Activated CD8-positive, alpha-beta T cell treated with anti-CD3 and anti-CD28 coated beads for 36 hours (primary cell): ENCODE measurements around the gene DCAF6. TPM values are rescaled to one million over a fixed set of nuclear protein-coding genes. Genes with fewer than 3 reads are reported as not detected.

Source experiments
- ATAC-seq: fragments of 200-7000 bp; cut with Tn5 transposase; one replicate; pipeline ENCODE4 v1.10.0; 2021; ENCODE audit warnings: mild to moderate bottlenecking, moderate library complexity
- CTCF ChIA-PET: fragments of 350-600 bp; sonication (Branson Sonifier 250); formaldehyde crosslinking; loops from one replicate; lab custom pipeline; 2021; ENCODE audit warnings: antibody characterized with exemption; lab: Charles Lee
- POLR2A ChIA-PET: fragments of 350-600 bp; sonication (Branson Sonifier 250); formaldehyde crosslinking; loops from one replicate; lab custom pipeline; 2021; ENCODE audit warnings: antibody characterized with exemption; lab: Charles Lee
- DNase-seq: peaks from one replicate; pipeline ENCODE4 v3.0.0-alpha.2; 2020
- H3K27ac Mint-ChIP-seq: one replicate; pipeline ENCODE4 v1.8.0; 2021; ENCODE audit warnings: mild to moderate bottlenecking, mixed read lengths
- H3K27me3 Mint-ChIP-seq: one replicate; pipeline ENCODE4 v1.8.0; 2021; ENCODE audit warnings: mixed read lengths
- H3K36me3 Mint-ChIP-seq: one replicate; pipeline ENCODE4 v1.8.0; 2021; ENCODE audit warnings: low read depth, mixed read lengths
- H3K4me1 Mint-ChIP-seq: one replicate; pipeline ENCODE4 v1.8.0; 2021; ENCODE audit warnings: low read depth, mixed read lengths
- H3K4me3 Mint-ChIP-seq: one replicate; pipeline ENCODE4 v1.8.0; 2021; ENCODE audit warnings: mild to moderate bottlenecking, moderate library complexity, mixed read lengths
- H3K9me3 Mint-ChIP-seq: one replicate; pipeline ENCODE4 v1.8.0; 2021; ENCODE audit warnings: mixed read lengths
- intact Hi-C: fragments of 100-400 bp; cut with micrococcal nuclease; formaldehyde crosslinking; loops from one replicate; pipeline ENCODE4 v1.10.0; 2022
- total RNA-seq, 2 experiments: library from RNA; stranded (reverse); gene quantifications; one replicate each; pipeline ENCODE4 v1.2.3, GENCODE V29; 2021
- TF ChIP-seq, protein P1 (sequence below): fragments of 200-600 bp; IDR thresholded peaks from one replicate; pipeline ENCODE4 v1.8.0; 2022; ENCODE audit warnings: antibody characterized with exemption, mild to moderate bottlenecking

The DCAF6 gene
- total RNA-seq, 2 experiments from 2014 or later: 21.6 to 22.6 TPM

GRCh38 chr1:167913895-167914496 is 22.5 kb upstream of the DCAF6 start, which contains the start of gene ADCY10:
Gene ADCY10, minus strand, starts transcription at chr1:167914134. Its CDS starts 8,994 bp downstream, at chr1:167905140.
- POLR2A ChIA-PET: no interaction called here
- ATAC-seq: no peak
- H3K4me3 Mint-ChIP-seq: no peak within 1 kb of the TSS
- TF ChIP-seq, protein P1, sequence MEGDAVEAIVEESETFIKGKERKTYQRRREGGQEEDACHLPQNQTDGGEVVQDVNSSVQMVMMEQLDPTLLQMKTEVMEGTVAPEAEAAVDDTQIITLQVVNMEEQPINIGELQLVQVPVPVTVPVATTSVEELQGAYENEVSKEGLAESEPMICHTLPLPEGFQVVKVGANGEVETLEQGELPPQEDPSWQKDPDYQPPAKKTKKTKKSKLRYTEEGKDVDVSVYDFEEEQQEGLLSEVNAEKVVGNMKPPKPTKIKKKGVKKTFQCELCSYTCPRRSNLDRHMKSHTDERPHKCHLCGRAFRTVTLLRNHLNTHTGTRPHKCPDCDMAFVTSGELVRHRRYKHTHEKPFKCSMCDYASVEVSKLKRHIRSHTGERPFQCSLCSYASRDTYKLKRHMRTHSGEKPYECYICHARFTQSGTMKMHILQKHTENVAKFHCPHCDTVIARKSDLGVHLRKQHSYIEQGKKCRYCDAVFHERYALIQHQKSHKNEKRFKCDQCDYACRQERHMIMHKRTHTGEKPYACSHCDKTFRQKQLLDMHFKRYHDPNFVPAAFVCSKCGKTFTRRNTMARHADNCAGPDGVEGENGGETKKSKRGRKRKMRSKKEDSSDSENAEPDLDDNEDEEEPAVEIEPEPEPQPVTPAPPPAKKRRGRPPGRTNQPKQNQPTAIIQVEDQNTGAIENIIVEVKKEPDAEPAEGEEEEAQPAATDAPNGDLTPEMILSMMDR: no peak
- no peaks in the 10 kb centered on the region for H3K27me3 Mint-ChIP-seq
- H3K36me3 Mint-ChIP-seq: peaks cover 10% of the 10 kb centered on the region
- peaks cover 9% of the 10 kb centered on the region for H3K9me3 Mint-ChIP-seq
- no peak for DNase-seq
- intact Hi-C loops: no loop called here
- no peak within 1 kb of the TSS for H3K27ac Mint-ChIP-seq
- CTCF ChIA-PET: interaction anchor here (0.8 to 1.4 kb wide), 4 partner anchors 10 to 169 kb away, joined by 3 to 5 read pairs (median 3); no protein-coding TSS in a partner anchor
- H3K4me1 Mint-ChIP-seq: no peaks in the 10 kb centered on the region

- Mint-ChIP-seq H3K27me3 (no peaks in the 10 kb centered on the region), H3K9me3 (no peaks in the 10 kb centered on the region), H3K27ac (no peak overlapping the region), H3K4me3 (no peak overlapping the region), H3K4me1 (no peaks in the 10 kb centered on the region), H3K36me3 (peaks cover 12% of the 10 kb centered on the region)
- CTCF ChIA-PET: interaction anchor here (1.0 kb wide), 1 partner anchor 167 kb away, joined by 3 read pairs; no protein-coding TSS in a partner anchor
- intact Hi-C loops: no loop called here
- TF ChIP-seq, protein P1: no peak
- POLR2A ChIA-PET: no interaction called here
- no peak for ATAC-seq
- DNase-seq: no peak
These were observed 20.9 kb upstream of the DCAF6 start for GRCh38 chr1:167915569-167915968.

GRCh38 chr1:167916766-167917511 is 19.5 kb upstream of the DCAF6 start:
- intact Hi-C loops: no loop called here
- Mint-ChIP-seq H3K4me1 (peaks cover 1% of the 10 kb centered on the region), H3K4me3 (no peak overlapping the region), H3K36me3 (peaks cover 12% of the 10 kb centered on the region), H3K9me3 (no peaks in the 10 kb centered on the region), H3K27me3 (no peaks in the 10 kb centered on the region), H3K27ac (no peak overlapping the region)
- ChIA-PET POLR2A (interaction anchor here (1.5 kb wide), 1 partner anchor 11 kb away, joined by 4 read pairs; no protein-coding TSS in a partner anchor), CTCF (interaction anchor here (1.0 to 1.6 kb wide), 2 partner anchors 165 to 229 kb away, joined by 3 to 4 read pairs; no protein-coding TSS in a partner anchor)
- TF ChIP-seq, protein P1: no peak
- ATAC-seq (no peak), DNase-seq (no peak)

GRCh38 chr1:167922023-167922422 is 14.5 kb upstream of the DCAF6 start:
- ATAC-seq (no peak), DNase-seq (no peak)
- ChIA-PET CTCF (interaction anchor here (0.6 to 1.1 kb wide), 2 partner anchors 108 to 159 kb away, joined by 3 to 5 read pairs; no protein-coding TSS in a partner anchor), POLR2A (interaction anchor here (0.6 to 1.8 kb wide), 3 partner anchors 9 to 1794 kb away, joined by 3 to 6 read pairs (median 4); no protein-coding TSS in a partner anchor)
- intact Hi-C loops: no loop called here
- Mint-ChIP-seq H3K36me3 (peaks cover 17% of the 10 kb centered on the region), H3K4me1 (peaks cover 10% of the 10 kb centered on the region), H3K4me3 (no peak overlapping the region), H3K27ac (no peak overlapping the region), H3K27me3 (no peaks in the 10 kb centered on the region), H3K9me3 (no peaks in the 10 kb centered on the region)
- TF ChIP-seq, protein P1: no peak
